ENCODE results near the gene UNC119.

DNA sequence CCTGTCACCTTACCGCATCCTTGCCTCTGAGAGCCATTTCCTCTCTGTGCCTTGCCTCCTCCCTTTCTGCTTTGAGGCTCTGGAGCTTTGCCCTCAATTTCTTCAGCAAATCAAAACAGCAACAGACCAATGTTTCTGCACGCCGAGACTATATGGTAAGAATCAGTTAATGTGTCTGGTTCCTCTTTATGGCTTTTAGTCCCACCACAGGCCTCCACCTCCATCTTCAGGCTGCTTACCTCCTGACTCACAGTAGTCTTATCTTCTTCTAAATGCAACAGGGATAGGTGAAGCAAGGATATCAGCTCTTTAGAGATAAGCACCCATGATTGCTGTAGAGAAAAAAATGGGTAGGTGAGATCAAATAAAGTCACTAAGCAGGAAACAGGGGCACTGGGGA lies 33.4 kb upstream of the UNC119 start:
- TF ChIP-seq EP300 (IDR thresholded peaks at IDR 0.05) (no peak), POLR2A (IDR thresholded peaks at IDR 0.05; ENCODE audit: low read depth) (no peak), POLR2AphosphoS5 (IDR thresholded peaks at IDR 0.05) (no peak)
- TF ChIP-seq, protein P1, sequence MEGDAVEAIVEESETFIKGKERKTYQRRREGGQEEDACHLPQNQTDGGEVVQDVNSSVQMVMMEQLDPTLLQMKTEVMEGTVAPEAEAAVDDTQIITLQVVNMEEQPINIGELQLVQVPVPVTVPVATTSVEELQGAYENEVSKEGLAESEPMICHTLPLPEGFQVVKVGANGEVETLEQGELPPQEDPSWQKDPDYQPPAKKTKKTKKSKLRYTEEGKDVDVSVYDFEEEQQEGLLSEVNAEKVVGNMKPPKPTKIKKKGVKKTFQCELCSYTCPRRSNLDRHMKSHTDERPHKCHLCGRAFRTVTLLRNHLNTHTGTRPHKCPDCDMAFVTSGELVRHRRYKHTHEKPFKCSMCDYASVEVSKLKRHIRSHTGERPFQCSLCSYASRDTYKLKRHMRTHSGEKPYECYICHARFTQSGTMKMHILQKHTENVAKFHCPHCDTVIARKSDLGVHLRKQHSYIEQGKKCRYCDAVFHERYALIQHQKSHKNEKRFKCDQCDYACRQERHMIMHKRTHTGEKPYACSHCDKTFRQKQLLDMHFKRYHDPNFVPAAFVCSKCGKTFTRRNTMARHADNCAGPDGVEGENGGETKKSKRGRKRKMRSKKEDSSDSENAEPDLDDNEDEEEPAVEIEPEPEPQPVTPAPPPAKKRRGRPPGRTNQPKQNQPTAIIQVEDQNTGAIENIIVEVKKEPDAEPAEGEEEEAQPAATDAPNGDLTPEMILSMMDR (IDR thresholded peaks at IDR 0.05), result no peak
